Endothelial cell of umbilical vein (primary cell): Measurements from ENCODE around the gene FKBP2. TPM values are rescaled to one million over a fixed set of nuclear protein-coding genes. Genes with fewer than 3 reads are reported as not detected.

ENCODE experiments used
- BruUV-seq: library from RNA; stranded (reverse); fragments of 400-500 nt; replicated peaks from 2 replicates; lab custom pipeline; 2021; lab: Mats Ljungman, UMichigan
- CTCF ChIA-PET: fragments of 300-600, 350-600 bp; sonication (Branson Sonifier 250); formaldehyde crosslinking; loops from one replicate; lab custom pipeline; 2021; ENCODE audit warnings: antibody characterized with exemption, inconsistent platforms; lab: Charles Lee
- POLR2A ChIA-PET: fragments of 300-600, 350-600 bp; sonication (Branson Sonifier 250); formaldehyde crosslinking; loops from one replicate; lab custom pipeline; 2021; ENCODE audit warnings: antibody characterized with exemption, inconsistent platforms; lab: Charles Lee
- DNase-seq: peaks from one replicate; pipeline ENCODE4 v3.0.0-alpha.2; 2011; ENCODE audit warnings: low read depth, low spot score
- FAIRE-seq: peaks from 2 replicates; lab custom pipeline; 2011; peaks lifted over from hg19 to GRCh38; lab: Jason Lieb, UNC
- H2AFZ ChIP-seq: 2 replicates; pipeline ENCODE4 v1.6.0; 2012; ENCODE audit warnings: low read depth, low read length, control low read depth, inconsistent platforms
- H3K27ac ChIP-seq: 2 replicates; pipeline ENCODE4 v1.5.1; 2011; ENCODE audit warnings: low read depth, mild to moderate bottlenecking, control low read depth, low read length, moderate library complexity; ENCODE audit not compliant: insufficient read depth
- H3K27me3 ChIP-seq, 2 experiments: 2 replicates each; pipeline versions ENCODE4 v1.6.0 to v1.6.1; 2011; ENCODE audit warnings: low read length in 2 of 2, mixed read lengths in 1 of 2; ENCODE audit not compliant: control insufficient read depth in 2 of 2, insufficient read depth in 2 of 2
- H3K36me3 ChIP-seq, 2 experiments: 2 replicates in 1 of 2; 3 replicates in 1 of 2; pipeline ENCODE4 v1.5.1; 2011; ENCODE audit warnings: low read length in 2 of 2, mild to moderate bottlenecking in 1 of 2, moderate library complexity in 1 of 2; ENCODE audit not compliant: control insufficient read depth in 2 of 2, insufficient read depth in 2 of 2; ENCODE audit errors: extremely low read depth in 1 of 2
- H3K4me1 ChIP-seq: 3 replicates; pipeline ENCODE4 v1.5.1; 2011; ENCODE audit warnings: mild to moderate bottlenecking, low read length; ENCODE audit not compliant: control insufficient read depth, insufficient read depth; ENCODE audit errors: extremely low read depth
- H3K4me2 ChIP-seq: 2 replicates; pipeline ENCODE4 v1.6.1; 2011; ENCODE audit warnings: low read length, control low read depth, mixed read lengths; ENCODE audit not compliant: insufficient read depth
- H3K4me3 ChIP-seq, 3 experiments: fragments of 200-600 bp in 1 of 3; sonication (generic), shearing (Covaris generic) in 1 of 3; replicated peaks in 1 of 3; 2 replicates each; pipeline ENCODE4 v1.5.1; 2011 to 2016; ENCODE audit warnings: control low read depth in 3 of 3, low read length in 3 of 3, mild to moderate bottlenecking in 2 of 3, inconsistent platforms in 1 of 3, low read depth in 1 of 3, moderate library complexity in 1 of 3; ENCODE audit not compliant: insufficient read depth in 1 of 3
- H3K79me2 ChIP-seq: 2 replicates; pipeline ENCODE4 v1.6.0; 2012; ENCODE audit warnings: low read length, inconsistent platforms; ENCODE audit not compliant: control insufficient read depth, insufficient read depth
- H3K9ac ChIP-seq: replicated peaks from 2 replicates; pipeline ENCODE3; 2011; ENCODE audit warnings: low read length, control low read depth; ENCODE audit not compliant: insufficient read depth; ENCODE audit errors: extremely low read depth
- H3K9me1 ChIP-seq: replicated peaks from 3 replicates; pipeline ENCODE4 v1.6.0; 2011; ENCODE audit warnings: mild to moderate bottlenecking, low read length; ENCODE audit not compliant: control insufficient read depth, insufficient read depth; ENCODE audit errors: extremely low read depth
- H3K9me3 ChIP-seq: replicated peaks from 2 replicates; pipeline ENCODE4 v1.5.1; 2012; ENCODE audit warnings: low read length, inconsistent platforms; ENCODE audit not compliant: control insufficient read depth, insufficient read depth
- H4K20me1 ChIP-seq: replicated peaks from 2 replicates; pipeline ENCODE3; 2011; ENCODE audit warnings: mild to moderate bottlenecking, low read length; ENCODE audit not compliant: control insufficient read depth, insufficient read depth; ENCODE audit errors: extremely low read depth
- CTCF ChIP-seq, 2 donors: IDR thresholded peaks; 1 replicate in 1 of 2; 2 replicates in 1 of 2; pipeline ENCODE4 v1.5.1; 2011; ENCODE audit warnings: low read length in 2 of 2, mild to moderate bottlenecking in 2 of 2, moderate library complexity in 2 of 2, control low read depth in 1 of 2, inconsistent platforms in 1 of 2, low read depth in 1 of 2; ENCODE audit not compliant: insufficient read depth in 1 of 2; ENCODE audit errors: extremely low read depth in 1 of 2
- EZH2 ChIP-seq: IDR thresholded peaks from 2 replicates; pipeline ENCODE4 v1.6.1; 2012; ENCODE audit warnings: borderline replicate concordance, low read depth, mild to moderate bottlenecking, moderate library complexity, low read length, inconsistent platforms; ENCODE audit not compliant: severe bottlenecking
- FOS ChIP-seq: IDR thresholded peaks from 2 replicates; pipeline ENCODE4 v1.6.1; 2011; ENCODE audit warnings: mild to moderate bottlenecking, low read length, moderate library complexity, borderline replicate concordance; ENCODE audit not compliant: insufficient read depth
- GATA2 ChIP-seq: IDR thresholded peaks from 2 replicates; pipeline ENCODE4 v1.7.0; 2011; ENCODE audit warnings: low read depth, mild to moderate bottlenecking, moderate library complexity, mixed read lengths, low read length; ENCODE audit not compliant: insufficient read length, insufficient read depth
- JUN ChIP-seq: IDR thresholded peaks from 2 replicates; pipeline ENCODE4 v1.6.1; 2011; ENCODE audit warnings: borderline replicate concordance, low read depth; ENCODE audit not compliant: insufficient read length, insufficient read depth
- MAX ChIP-seq: IDR thresholded peaks from 2 replicates; pipeline ENCODE4 v1.6.1; 2011; ENCODE audit not compliant: insufficient read depth, insufficient read length
- MYC ChIP-seq: IDR thresholded peaks from one replicate; pipeline ENCODE4 v1.6.1; 2011; ENCODE audit warnings: mild to moderate bottlenecking, low read depth, low read length
- POLR2A ChIP-seq: IDR thresholded peaks from 2 replicates; pipeline ENCODE4 v1.6.1; 2012; ENCODE audit warnings: low read depth, mild to moderate bottlenecking, control low read depth, low read length
- POLR2AphosphoS5 ChIP-seq: IDR thresholded peaks from 2 replicates; pipeline ENCODE4 v1.6.1; 2012; ENCODE audit warnings: low read depth, mild to moderate bottlenecking, control low read depth, low read length, moderate library complexity; ENCODE audit not compliant: insufficient read depth
- dilution Hi-C: fragments of 300-500 bp; cut with MboI; formaldehyde crosslinking; loops from one replicate; pipeline ENCODE4 v1.15.0; 2019; ENCODE audit warnings: low sequenced_read_pairs; ENCODE audit not compliant: extremely low pct_ligation_motif_present
- intact Hi-C: fragments of 100-400 bp; cut with micrococcal nuclease; formaldehyde crosslinking; loops from one replicate; pipeline ENCODE4 v1.10.0; 2022
- polyA plus RNA-seq, 4 experiments: library from polyadenylated mRNA; depleted of rRNA in 3 of 4; stranded (reverse) in 3 of 4; unstranded in 1 of 4; fragments of >200 nt; gene quantifications; 2 replicates each; pipeline versions ENCODE4 v1.2.1 to v1.2.3, GENCODE V29; 2011 to 2012; ENCODE audit warnings: missing spikeins in 1 of 4
- total RNA-seq: library from RNA; stranded (reverse); gene quantifications from 2 replicates; pipeline ENCODE4 v1.2.3, GENCODE V29; 2021

FKBP2 gene
- total and polyA plus RNA-seq, 2 donors (not counting 3 experiments of a cell fraction or from before 2014, with no cell fraction given): 48.5 to 74.4 TPM

- no peaks in the 10 kb centered on the region for H3K9me1 ChIP-seq
- dilution Hi-C loops: no loop called here
- H3K9me3 ChIP-seq: no peaks in the 10 kb centered on the region
- FAIRE-seq (no peak), DNase-seq (no peak)
- peaks cover 24% of the 10 kb centered on the region for H3K4me1 ChIP-seq
- TF ChIP-seq POLR2A (no peak), FOS (no peak), JUN (no peak)
- intact Hi-C loops: no loop called here
- CTCF ChIA-PET: interaction anchor here (0.8 to 1.5 kb wide), 3 partner anchors 9 to 51 kb away, joined by 3 to 6 read pairs (median 4); partner anchors contain the start of gene ESRRA
- peaks cover 8 to 29% of the 10 kb centered on the region in 2 experiments for H3K36me3 ChIP-seq
- no peaks in the 10 kb centered on the region for H3K27me3 ChIP-seq
- BruUV-seq: no TSS peak
- POLR2A ChIA-PET: interaction anchor here (0.9 kb wide), 1 partner anchor 14 kb away, joined by 3 read pairs; no protein-coding TSS in a partner anchor
- H3K79me2 ChIP-seq: peaks cover 32% of the 10 kb centered on the region
- no peak overlapping the region for H3K27ac ChIP-seq
- H4K20me1 ChIP-seq: no peaks in the 10 kb centered on the region
- no peak overlapping the region for H3K4me3 ChIP-seq
- H3K4me2 ChIP-seq: no peak overlapping the region
- H2AFZ ChIP-seq: no peak overlapping the region
- H3K9ac ChIP-seq: no peak overlapping the region
These were observed 13.4 kb downstream of the FKBP2 start for GRCh38 chr11:64254326-64254725.

GRCh38 chr11:64255135-64256128, 14.5 kb downstream of the FKBP2 start:
- Histone ChIP-seq H4K20me1 (no peaks in the 10 kb centered on the region), H3K9me1 (no peaks in the 10 kb centered on the region), H3K27ac (no peak overlapping the region), H3K9me3 (no peaks in the 10 kb centered on the region), H3K4me3 (no peak overlapping the region), H3K36me3 (peaks cover 14 to 37% of the 10 kb centered on the region in 2 experiments), H3K9ac (no peak overlapping the region), H2AFZ (no peak overlapping the region), H3K27me3 (no peaks in the 10 kb centered on the region), H3K4me1 (peaks cover 18% of the 10 kb centered on the region), H3K79me2 (peaks cover 32% of the 10 kb centered on the region), H3K4me2 (no peak overlapping the region)
- ChIA-PET POLR2A (no interaction called here), CTCF (interaction anchor here (0.9 to 1.5 kb wide), 4 partner anchors 7 to 51 kb away, joined by 4 to 5 read pairs (median 4); no protein-coding TSS in a partner anchor)
- TF ChIP-seq JUN (no peak), POLR2A (no peak), EZH2 (no peak), CTCF (IDR thresholded peaks at IDR 0.05; ENCODE audit: extremely low read depth in 1 of 2, insufficient read depth in 1 of 2, low read depth in 1 of 2, low read length in 2 of 2) (no peak), FOS (no peak), MAX (no peak), POLR2AphosphoS5 (no peak), GATA2 (no peak), MYC (no peak)
- DNase-seq (no peak), FAIRE-seq (no peak)
- intact Hi-C loops (no loop called here), dilution Hi-C loops (no loop called here)
- BruUV-seq: no TSS peak
